ENCODE measurements around the gene DCAF6.

Gene DCAF6

GRCh38 chr1:168110896-168111545 lies 174.5 kb downstream of the DCAF6 start:
- DNase-seq = no peak

GRCh38 chr1:168112673-168113305 lies 176.3 kb downstream of the DCAF6 start:
- peak; percentile 39 for DNase-seq

- DNase-seq = no peak
Measured at GRCh38 chr1:168114845-168115244, 178.4 kb downstream of the DCAF6 start.

GRCh38 chr1:168116327-168116799 lies 179.9 kb downstream of the DCAF6 start:
- DNase-seq = peak; percentile 89

DNA sequence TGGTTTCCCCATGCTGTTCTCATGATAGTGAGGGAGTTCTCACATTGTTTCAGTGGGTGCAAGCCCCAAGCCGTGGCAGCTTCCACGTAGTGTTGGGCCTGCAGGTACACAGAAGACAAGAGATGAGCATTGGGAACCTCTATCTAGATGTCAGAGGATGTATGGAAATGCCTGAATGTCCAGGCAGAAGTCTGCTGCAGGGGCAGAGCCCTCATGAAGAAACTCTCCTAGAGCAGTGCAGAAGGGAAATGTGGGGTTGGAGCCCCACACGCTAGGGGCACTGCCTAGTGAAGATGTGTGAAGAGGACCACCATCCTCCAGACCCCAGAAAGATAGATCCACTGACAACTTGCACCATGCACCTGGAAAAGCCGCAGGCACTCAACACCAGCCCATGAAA lies 183.3 kb downstream of the DCAF6 start:
- DNase-seq = no peak

DNA sequence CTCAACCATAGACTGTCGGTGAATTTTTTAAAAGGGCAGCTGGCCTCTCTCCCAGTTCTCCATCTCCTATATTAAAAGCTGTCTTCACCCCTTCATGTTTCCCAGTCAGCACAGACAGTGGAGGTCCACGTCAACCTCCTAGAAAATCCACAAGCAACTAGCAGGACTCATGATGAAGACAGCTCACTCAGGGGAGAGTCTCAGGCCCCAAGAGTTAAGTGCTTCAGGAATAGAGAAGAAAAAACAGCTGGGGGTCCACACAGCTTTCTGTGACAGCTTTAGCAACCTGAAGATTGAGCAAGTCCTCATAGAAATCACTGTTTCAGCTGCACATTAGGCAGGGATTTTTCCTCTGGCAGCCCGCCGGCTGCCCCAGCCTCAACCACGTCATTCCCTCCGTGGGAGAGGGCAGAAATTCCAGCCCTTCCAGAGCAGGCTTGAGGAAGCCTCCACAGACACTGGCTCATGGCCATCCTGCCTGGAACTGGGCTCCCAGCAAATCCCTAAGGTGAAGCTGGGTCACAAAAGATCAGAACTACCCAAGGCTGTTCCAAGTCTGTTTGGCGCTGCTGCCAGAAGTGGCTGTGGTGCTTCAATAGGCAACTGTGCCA lies 185.0 kb downstream of the DCAF6 start:
- DNase-seq = no peak

- DNase-seq = no peak
Measured at GRCh38 chr1:168125051-168125450, 188.6 kb downstream of the DCAF6 start.

Data from NCI-H146 (cell line).